Loucy (cell line): ENCODE measurements around the gene GRIP1.

Source experiments
- H2AFZ ChIP-seq: fragments of 200-600 bp; sonication (generic); 2 replicates; pipeline ENCODE4 v1.6.0; 2016; ENCODE audit warnings: antibody characterized with exemption, mild to moderate bottlenecking, low read length, moderate library complexity
- H3F3A ChIP-seq: fragments of 200-600 bp; 2 replicates; pipeline ENCODE4 v1.6.0; 2016; ENCODE audit warnings: antibody characterized with exemption, low read depth, mild to moderate bottlenecking
- H3K27me3 ChIP-seq: fragments of 200-600 bp; sonication (generic); 2 replicates; pipeline ENCODE4 v1.6.1; 2014; ENCODE audit warnings: low read length, mild to moderate bottlenecking; ENCODE audit not compliant: insufficient read depth, poor library complexity, severe bottlenecking
- H3K36me3 ChIP-seq: fragments of 200-600 bp; sonication (generic); 2 replicates; pipeline ENCODE4 v1.6.1; 2016; ENCODE audit warnings: low read length; ENCODE audit not compliant: insufficient read depth
- H3K4me1 ChIP-seq: fragments of 200-600 bp; sonication (generic); 2 replicates; pipeline ENCODE4 v1.5.1; 2014; ENCODE audit warnings: low read length, mild to moderate bottlenecking; ENCODE audit not compliant: insufficient read depth, poor library complexity, severe bottlenecking
- H3K4me2 ChIP-seq: fragments of 200-600 bp; sonication (generic); 2 replicates; pipeline ENCODE4 v1.6.0; 2014; ENCODE audit warnings: antibody characterized with exemption, low read length, low read depth, mild to moderate bottlenecking; ENCODE audit not compliant: poor library complexity, severe bottlenecking
- H3K4me3 ChIP-seq: fragments of 200-600 bp; sonication (generic); 2 replicates; pipeline ENCODE4 v1.5.1; 2014; ENCODE audit warnings: low read length, mild to moderate bottlenecking, mixed read lengths; ENCODE audit not compliant: poor library complexity, severe bottlenecking
- H3K79me2 ChIP-seq: fragments of 200-600 bp; sonication (generic); 2 replicates; pipeline ENCODE4 v1.6.1; 2014; ENCODE audit warnings: low read length; ENCODE audit not compliant: insufficient read depth
- H3K9ac ChIP-seq: fragments of 200-600 bp; sonication (generic); 2 replicates; pipeline ENCODE4 v1.6.0; 2014; ENCODE audit warnings: mild to moderate bottlenecking, low read depth, low read length, moderate library complexity; ENCODE audit not compliant: poor library complexity, severe bottlenecking
- H3K9me2 ChIP-seq: fragments of 200-600 bp; sonication (generic); replicated peaks from 2 replicates; pipeline ENCODE4 v1.6.1; 2016; ENCODE audit warnings: low read depth, low read length, mixed read lengths
- H3K9me3 ChIP-seq: fragments of 200-600 bp; sonication (generic); 2 replicates; pipeline ENCODE4 v1.6.1; 2014; ENCODE audit warnings: mild to moderate bottlenecking, antibody characterized with exemption, low read length, low read depth; ENCODE audit not compliant: insufficient read depth
- H4K20me1 ChIP-seq: fragments of 200-600 bp; sonication (generic); 2 replicates; pipeline ENCODE4 v1.6.0; 2014; ENCODE audit warnings: antibody characterized with exemption, low read length, mild to moderate bottlenecking; ENCODE audit not compliant: insufficient read depth, poor library complexity, severe bottlenecking
- CTCF ChIP-seq: fragments of 200-600 bp; sonication (generic); conservative IDR thresholded peaks from 2 replicates; pipeline ENCODE4 v1.5.1; 2014; ENCODE audit warnings: mild to moderate bottlenecking, antibody characterized with exemption, low read length
- EZH2phosphoT487 ChIP-seq: fragments of 200-600 bp; IDR thresholded peaks from 2 replicates; pipeline ENCODE4 v1.6.1; 2018; ENCODE audit warnings: antibody characterized with exemption, mild to moderate bottlenecking, moderate library complexity, borderline replicate concordance

Gene GRIP1

GRCh38 chr12:66392266-66392915, 286.5 kb downstream of the GRIP1 start:
- Histone ChIP-seq H3K9ac (no peak overlapping the region), H3K4me1 (peaks cover 18% of the 10 kb centered on the region), H3K27me3 (no peaks in the 10 kb centered on the region), H3K9me2 (no peaks in the 10 kb centered on the region), H3F3A (no peaks in the 10 kb centered on the region), H4K20me1 (no peaks in the 10 kb centered on the region), H2AFZ (no peak overlapping the region), H3K4me2 (no peak overlapping the region), H3K36me3 (no peaks in the 10 kb centered on the region), H3K4me3 (no peak overlapping the region), H3K9me3 (0 out of 2 replicates have a peak, but pooled peaks cover 2% of the 10 kb centered on the region), H3K79me2 (no peaks in the 10 kb centered on the region)
- no peak for TF ChIP-seq EZH2phosphoT487
- no peak for TF ChIP-seq CTCF

GRCh38 chr12:66388517-66388916, 290.4 kb downstream of the GRIP1 start:
- no peak overlapping the region for H3K9ac ChIP-seq
- TF ChIP-seq EZH2phosphoT487 = no peak
- TF ChIP-seq CTCF = no peak
- no peaks in the 10 kb centered on the region for H3F3A ChIP-seq
- no peaks in the 10 kb centered on the region for H4K20me1 ChIP-seq
- no peaks in the 10 kb centered on the region for H3K36me3 ChIP-seq
- H3K9me3 ChIP-seq = 0 out of 2 replicates have a peak, but pooled peaks cover 2% of the 10 kb centered on the region
- no peak overlapping the region for H3K4me2 ChIP-seq
- H3K27me3 ChIP-seq = no peaks in the 10 kb centered on the region
- H3K79me2 ChIP-seq = no peaks in the 10 kb centered on the region
- no peaks in the 10 kb centered on the region for H3K9me2 ChIP-seq
- H3K4me1 ChIP-seq = peaks cover 4% of the 10 kb centered on the region
- H2AFZ ChIP-seq = no peak overlapping the region
- H3K4me3 ChIP-seq = no peak overlapping the region

GRCh38 chr12:66387117-66387516, 291.8 kb downstream of the GRIP1 start:
- H3F3A ChIP-seq = no peaks in the 10 kb centered on the region
- no peaks in the 10 kb centered on the region for H3K36me3 ChIP-seq
- no peak overlapping the region for H3K4me3 ChIP-seq
- no peak overlapping the region for H3K9ac ChIP-seq
- H2AFZ ChIP-seq = no peak overlapping the region
- 0 out of 2 replicates have a peak, but pooled peaks cover 2% of the 10 kb centered on the region for H3K9me3 ChIP-seq
- no peaks in the 10 kb centered on the region for H3K9me2 ChIP-seq
- no peaks in the 10 kb centered on the region for H4K20me1 ChIP-seq
- H3K4me1 ChIP-seq = no peaks in the 10 kb centered on the region
- H3K27me3 ChIP-seq = no peaks in the 10 kb centered on the region
- no peak overlapping the region for H3K4me2 ChIP-seq
- no peaks in the 10 kb centered on the region for H3K79me2 ChIP-seq
- TF ChIP-seq CTCF = no peak
- no peak for TF ChIP-seq EZH2phosphoT487
